DMS153 treated with DMSO at 0.1 percent for 48 hours (cell line): ENCODE data around the gene LRRC27.
A peak's percentile ranks its signal among the peaks of the same experiment; 100 is the strongest.
"Not testable (repeated sequence)": the region's sequence is repeated elsewhere in the genome, so short reads cannot be mapped to it uniquely, and the experiment has no call there.

Source experiments
- DNase-seq: peaks from one replicate; lab custom pipeline; 2025; ENCODE audit not compliant: unreplicated experiment; lab: John Stamatoyannopoulos, UW

LRRC27 gene

DNA sequence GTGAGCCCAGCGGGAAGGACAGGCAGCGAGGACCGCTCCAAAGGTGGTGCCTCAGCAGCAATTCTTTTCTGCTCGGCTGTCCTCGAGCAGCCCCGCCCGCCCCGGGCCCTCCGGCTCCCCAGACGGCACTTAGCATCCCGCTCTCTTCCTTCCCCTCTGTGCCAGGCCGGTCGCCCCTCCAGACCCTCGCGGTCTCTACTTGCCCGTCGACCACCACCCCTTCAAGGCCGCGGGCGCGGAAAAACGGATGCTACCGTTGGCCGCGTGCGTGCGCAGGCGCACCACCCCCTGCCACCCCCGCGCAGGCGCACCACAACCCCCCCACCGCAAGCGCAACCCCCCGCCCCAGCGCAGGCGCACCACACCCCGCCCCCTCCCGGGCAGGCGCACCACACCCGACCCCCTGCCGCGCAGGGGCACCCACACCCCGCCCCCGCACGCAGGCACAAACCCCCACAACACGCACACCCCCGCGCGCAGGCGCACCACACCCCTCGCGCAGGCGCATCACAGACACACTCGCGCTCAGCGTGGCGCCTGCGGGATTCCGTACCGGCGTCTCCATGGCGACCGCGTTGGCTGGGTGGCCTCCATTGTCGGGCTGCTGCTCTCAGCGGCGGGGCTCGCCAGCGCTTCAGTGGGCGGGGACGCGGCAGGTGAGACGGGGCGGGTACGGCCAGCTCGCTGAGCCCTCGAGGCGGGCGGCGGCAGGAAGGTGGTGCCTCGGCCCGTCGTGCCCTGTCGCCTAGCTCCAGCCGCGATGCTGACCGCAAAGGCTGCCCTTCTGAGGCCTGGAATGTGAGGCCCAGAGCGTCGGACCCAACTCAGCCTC, at the start of gene LRRC27:
Gene LRRC27, plus strand, starts transcription at position 593 of the 832 bp plus-strand sequence. CDS start 1,332 bp downstream, outside the sequence.
- DNase-seq: peak; percentile 92

DNA sequence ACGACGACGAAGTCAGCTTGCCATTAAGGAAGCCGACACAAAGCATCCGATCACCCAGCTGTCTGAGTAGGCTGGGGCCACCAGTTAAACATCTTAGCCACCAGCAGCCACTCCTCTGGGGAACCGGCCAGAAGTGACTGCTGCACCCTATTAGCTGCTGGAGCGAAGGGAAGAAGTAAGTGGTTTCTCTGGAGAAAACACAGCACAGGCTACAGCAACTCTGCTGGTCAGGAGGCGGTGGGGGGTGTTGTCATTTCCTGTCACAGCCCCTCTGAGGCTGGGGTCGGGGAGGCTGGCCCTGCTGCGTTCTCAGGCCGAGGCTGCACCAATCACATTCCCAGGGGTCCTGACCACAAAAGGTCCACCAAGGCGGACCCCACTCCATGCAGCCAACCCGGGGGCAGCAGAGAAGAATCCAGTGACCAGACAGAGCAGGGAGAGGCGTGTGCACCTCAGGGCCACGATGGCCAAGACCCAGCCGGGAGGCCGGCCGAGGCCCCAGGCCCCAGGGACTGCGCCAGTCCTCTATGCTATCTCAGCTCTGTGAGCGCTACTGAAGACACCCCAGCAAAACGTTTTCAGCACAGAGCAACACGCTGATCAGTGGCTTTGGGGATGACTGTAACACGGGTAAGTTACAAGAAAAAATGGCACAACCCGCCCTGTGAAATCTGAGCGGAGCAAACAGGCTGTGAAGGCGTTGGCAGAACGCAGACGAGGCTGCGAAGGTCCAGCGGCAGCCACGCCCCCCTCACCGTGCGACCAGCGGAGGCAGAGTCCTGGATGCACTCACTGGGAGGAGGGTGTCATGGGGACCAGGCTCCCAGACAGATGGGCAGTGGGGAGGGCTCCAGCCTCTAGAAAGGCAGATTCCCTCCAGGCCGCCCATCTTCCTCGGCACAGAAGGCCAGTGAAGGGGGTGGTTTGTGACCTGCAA, 49.1 kb upstream of the LRRC27 start:
- no peak for DNase-seq

GRCh38 chr10:132283604-132284382, 48.2 kb upstream of the LRRC27 start:
- no peak for DNase-seq

DNA sequence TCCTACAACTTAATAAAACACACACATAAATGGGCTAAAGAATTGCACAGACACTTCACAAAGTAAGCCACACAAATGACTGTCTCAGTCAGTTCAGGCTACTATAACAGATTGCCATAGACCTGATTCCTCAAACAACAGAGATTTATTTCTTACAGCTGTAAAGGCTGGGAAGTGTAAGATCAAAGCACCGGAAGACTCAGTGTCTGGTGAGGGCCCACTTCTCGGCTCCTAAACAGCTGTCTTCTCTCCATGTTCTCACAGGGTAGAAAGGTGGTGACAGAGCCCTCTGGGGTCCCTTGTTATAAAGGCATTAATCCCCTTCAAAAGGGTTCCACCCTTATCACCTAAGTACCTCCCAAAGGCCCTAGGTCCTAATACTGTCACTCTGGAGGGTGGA, 42.6 kb upstream of the LRRC27 start:
- no peak for DNase-seq

- DNase-seq: no peak
Measured at GRCh38 chr10:132290631-132291030, 41.4 kb upstream of the LRRC27 start.

DNA sequence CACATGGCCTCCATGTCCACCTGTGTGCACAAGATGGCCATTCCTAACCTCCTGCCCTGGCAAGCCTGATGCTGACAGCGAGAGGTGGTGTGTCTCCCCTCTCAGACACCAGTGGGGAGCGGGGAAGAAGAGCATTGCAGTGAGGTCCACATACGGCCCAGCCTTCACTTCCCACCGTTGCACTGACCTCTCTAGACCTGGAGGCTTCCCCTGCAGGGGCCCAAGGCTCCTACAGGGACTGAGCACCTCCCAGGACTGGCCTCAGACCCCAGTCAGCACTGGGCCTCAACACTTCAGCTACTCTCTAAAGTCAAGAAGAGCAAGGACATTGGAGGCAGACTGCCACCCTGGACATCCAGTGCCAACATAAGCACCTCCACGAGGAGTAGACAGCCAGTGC, 40.2 kb upstream of the LRRC27 start:
- no peak for DNase-seq

DNA sequence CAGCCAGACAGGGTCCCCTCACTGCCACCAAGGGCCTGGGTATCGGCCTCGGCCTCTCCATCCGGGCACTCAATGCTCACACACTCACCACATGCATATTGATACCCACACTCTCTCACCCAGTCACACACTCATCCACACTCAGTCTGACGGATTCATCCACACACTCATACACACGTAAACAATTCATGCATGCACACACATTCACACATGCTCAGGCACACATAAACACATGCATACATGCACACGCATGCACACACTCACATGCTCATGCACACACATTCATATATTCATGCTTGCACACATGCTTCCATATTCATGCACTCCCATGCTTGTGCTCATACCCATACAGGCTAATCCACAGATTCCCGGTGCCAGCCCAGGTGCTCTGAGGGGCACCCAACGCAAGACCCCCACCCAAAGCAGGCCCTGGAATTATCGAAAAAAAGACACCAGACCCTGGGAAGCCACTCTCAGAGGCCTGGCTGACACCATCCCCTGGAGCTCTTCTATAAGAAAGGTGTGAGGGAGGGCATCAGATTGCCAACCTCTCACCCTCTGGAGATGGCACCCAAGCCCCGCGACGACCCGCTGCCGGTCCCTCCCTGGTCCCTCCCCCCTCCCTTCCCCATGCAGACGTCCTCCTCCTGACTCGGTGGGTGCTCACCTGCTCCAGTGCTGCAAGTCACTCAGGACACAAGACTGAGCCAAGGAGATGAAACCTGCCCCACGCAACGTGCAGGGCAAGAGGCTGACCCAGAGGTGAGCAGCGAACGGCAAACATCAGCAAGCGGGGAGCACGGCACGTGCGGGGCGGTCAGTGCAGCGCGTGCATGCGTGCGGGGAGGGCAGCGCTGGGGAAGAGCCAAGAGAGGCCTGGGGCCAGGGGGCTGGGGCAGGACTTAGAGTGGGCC, 39.4 kb upstream of the LRRC27 start:
- no peak for DNase-seq

GRCh38 chr10:132293201-132293812, 38.7 kb upstream of the LRRC27 start:
- DNase-seq: no peak

DNA sequence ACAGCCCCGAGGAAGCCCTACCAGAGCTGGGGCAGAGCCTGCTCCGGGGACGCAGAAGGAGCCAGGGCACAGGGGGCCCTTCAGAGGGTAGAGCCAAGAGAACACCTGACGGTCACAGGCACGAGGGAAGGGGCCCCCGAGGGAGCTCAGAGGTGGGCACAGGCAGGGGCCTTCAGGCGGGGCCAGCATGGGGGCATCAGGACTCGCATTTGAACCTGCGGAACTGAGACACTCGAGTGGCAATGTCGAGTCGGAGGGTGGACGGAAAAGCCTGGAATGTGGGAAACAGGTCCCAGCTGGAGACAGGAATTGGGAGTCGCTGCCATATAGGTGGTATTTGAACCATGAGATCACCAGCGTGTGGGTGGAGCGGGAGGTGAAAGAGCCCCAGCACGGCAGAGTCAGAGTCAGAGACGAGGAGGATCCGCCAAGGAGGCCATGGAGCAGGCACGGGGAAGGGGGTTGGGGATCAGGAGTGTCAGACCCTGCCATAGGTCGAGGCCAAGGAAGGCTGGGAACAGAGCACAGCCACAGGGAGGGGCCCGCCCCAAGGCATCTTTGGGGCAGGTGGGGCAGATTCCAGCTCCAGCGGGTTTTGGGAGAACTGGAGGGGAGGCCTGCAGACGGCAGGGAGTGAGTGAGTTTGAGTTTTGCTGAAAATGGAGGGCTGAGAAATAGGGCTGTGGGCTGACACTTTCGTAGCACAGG, 38.0 kb upstream of the LRRC27 start:
- DNase-seq: no peak

DNA sequence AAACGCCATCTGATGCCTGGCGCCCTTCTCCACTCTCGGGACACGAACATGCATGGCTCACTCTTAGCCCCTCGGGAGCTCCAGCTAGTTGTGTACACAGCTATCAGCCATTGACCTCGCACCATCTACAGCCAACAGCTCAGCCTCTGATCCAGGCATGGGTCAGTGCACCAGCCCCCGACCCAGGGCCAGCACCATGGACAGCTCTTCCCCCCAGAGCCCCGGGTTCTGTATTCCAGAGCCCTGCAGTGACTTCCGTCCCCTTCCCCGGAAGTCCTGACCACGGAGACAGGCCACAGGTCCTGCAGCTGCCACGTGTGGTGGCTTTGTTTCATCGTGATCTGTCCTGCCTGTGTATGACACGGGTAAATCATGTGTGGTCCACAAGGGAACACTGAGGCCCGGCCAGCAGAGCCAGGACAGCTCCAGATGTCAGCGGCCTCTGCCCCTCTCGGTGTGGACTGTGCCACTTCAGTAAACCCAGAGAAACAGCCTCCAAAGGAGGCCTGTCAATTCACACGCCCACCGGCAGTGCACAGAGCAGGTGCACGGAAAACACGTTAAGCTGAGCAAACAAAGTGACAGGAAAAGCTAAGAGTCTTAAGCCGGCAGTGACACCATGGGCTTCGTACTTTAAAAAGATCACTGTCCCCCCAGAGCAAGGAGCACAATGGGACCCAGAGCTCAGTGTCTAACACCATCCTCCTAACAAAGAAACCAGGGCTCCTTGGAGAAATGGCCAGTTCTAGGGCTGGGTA, 37.3 kb upstream of the LRRC27 start:
- DNase-seq: no peak

DNA sequence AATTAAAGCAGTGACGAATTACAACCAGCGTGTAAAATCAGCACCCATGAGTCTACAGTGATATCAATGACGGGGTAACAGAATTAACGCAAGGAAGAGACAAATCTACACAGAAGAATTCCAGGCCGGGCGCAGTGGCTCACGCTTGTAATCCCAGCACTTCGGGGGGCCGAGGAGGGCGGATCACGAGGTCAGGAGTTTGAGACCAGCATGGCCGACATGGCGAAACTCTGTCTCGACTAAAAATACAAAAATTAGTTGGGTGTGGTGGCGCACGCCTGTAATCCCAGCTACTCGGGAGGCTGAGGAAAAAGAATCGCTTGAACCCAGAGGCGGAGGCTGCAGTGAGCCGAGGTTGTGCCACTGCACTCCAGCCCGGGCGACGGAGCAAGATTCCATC, 36.5 kb upstream of the LRRC27 start:
- DNase-seq: not testable (repeated sequence)

- DNase-seq: no peak
Measured at GRCh38 chr10:132296666-132297443, 35.1 kb upstream of the LRRC27 start.

- peak; percentile 11 for DNase-seq
Measured at GRCh38 chr10:132297526-132297925, 34.5 kb upstream of the LRRC27 start.

DNA sequence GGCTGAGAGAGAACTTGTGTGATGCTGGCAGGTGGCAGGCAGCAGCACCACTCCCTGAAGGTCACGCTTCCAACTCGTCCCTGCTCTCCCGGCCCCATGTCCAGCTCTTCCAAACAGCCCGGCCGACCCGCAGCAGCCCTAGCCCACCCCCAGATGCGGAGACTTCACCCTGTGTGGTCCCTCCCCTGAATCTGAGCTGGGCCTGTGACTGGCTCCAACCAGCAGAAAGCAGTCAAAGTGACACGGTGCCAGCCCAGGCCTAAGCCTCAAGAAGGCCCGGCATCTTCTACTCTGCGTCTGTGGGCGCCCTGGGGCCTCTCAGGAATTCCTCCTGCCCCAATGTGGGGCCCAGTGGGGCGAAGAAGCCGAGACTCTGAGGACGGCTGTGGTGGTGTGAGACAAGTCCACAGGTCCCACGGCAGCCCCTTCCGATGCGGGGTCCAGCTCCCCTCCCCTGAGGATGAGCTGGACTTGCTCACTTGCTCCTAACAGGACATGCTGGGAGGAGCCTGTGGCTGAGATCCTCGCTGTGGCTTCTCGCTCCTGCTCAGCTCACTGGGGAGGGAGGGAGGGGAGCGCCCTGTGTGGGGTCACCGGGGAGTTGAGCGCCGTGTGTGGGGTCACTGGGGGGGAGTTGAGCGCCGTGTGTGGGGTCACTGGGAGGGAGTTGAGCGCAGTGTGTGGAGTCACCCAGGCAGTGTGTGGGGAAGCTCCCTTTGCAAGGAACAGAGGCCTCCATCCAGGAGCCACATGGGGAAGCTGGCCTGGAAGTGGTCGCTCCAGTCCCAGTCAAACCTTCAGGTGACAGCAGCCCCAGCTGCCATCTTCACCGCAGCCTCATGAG, 33.7 kb upstream of the LRRC27 start:
- DNase-seq: no peak

- no peak for DNase-seq
Measured at GRCh38 chr10:132299371-132300336, 32.3 kb upstream of the LRRC27 start.
